Endothelial cell of umbilical vein (primary cell): ENCODE results near the gene RAP1GAP. TPM values are rescaled to one million over a fixed set of nuclear protein-coding genes. Genes with fewer than 3 reads are reported as not detected.

Experiments used
- BruUV-seq: library from RNA; stranded (reverse); fragments of 400-500 nt; replicated peaks from 2 replicates; lab custom pipeline; 2021; lab: Mats Ljungman, UMichigan
- CTCF ChIA-PET: fragments of 300-600, 350-600 bp; sonication (Branson Sonifier 250); formaldehyde crosslinking; loops from one replicate; lab custom pipeline; 2021; ENCODE audit warnings: antibody characterized with exemption, inconsistent platforms; lab: Charles Lee
- POLR2A ChIA-PET: fragments of 300-600, 350-600 bp; sonication (Branson Sonifier 250); formaldehyde crosslinking; loops from one replicate; lab custom pipeline; 2021; ENCODE audit warnings: antibody characterized with exemption, inconsistent platforms; lab: Charles Lee
- DNase-seq: peaks from one replicate; pipeline ENCODE4 v3.0.0-alpha.2; 2011; ENCODE audit warnings: low read depth, low spot score
- FAIRE-seq: peaks from 2 replicates; lab custom pipeline; 2011; peaks lifted over from hg19 to GRCh38; lab: Jason Lieb, UNC
- H2AFZ ChIP-seq: 2 replicates; pipeline ENCODE4 v1.6.0; 2012; ENCODE audit warnings: low read depth, low read length, control low read depth, inconsistent platforms
- H3K27ac ChIP-seq: 2 replicates; pipeline ENCODE4 v1.5.1; 2011; ENCODE audit warnings: low read depth, mild to moderate bottlenecking, control low read depth, low read length, moderate library complexity; ENCODE audit not compliant: insufficient read depth
- H3K27me3 ChIP-seq, 2 experiments: 2 replicates each; pipeline versions ENCODE4 v1.6.0 to v1.6.1; 2011; ENCODE audit warnings: low read length in 2 of 2, mixed read lengths in 1 of 2; ENCODE audit not compliant: control insufficient read depth in 2 of 2, insufficient read depth in 2 of 2
- H3K36me3 ChIP-seq, 2 experiments: 2 replicates in 1 of 2; 3 replicates in 1 of 2; pipeline ENCODE4 v1.5.1; 2011; ENCODE audit warnings: low read length in 2 of 2, mild to moderate bottlenecking in 1 of 2, moderate library complexity in 1 of 2; ENCODE audit not compliant: control insufficient read depth in 2 of 2, insufficient read depth in 2 of 2; ENCODE audit errors: extremely low read depth in 1 of 2
- H3K4me1 ChIP-seq: 3 replicates; pipeline ENCODE4 v1.5.1; 2011; ENCODE audit warnings: mild to moderate bottlenecking, low read length; ENCODE audit not compliant: control insufficient read depth, insufficient read depth; ENCODE audit errors: extremely low read depth
- H3K4me2 ChIP-seq: 2 replicates; pipeline ENCODE4 v1.6.1; 2011; ENCODE audit warnings: low read length, control low read depth, mixed read lengths; ENCODE audit not compliant: insufficient read depth
- H3K4me3 ChIP-seq, 3 experiments: fragments of 200-600 bp in 1 of 3; sonication (generic), shearing (Covaris generic) in 1 of 3; replicated peaks in 1 of 3; 2 replicates each; pipeline ENCODE4 v1.5.1; 2011 to 2016; ENCODE audit warnings: control low read depth in 3 of 3, low read length in 3 of 3, mild to moderate bottlenecking in 2 of 3, inconsistent platforms in 1 of 3, low read depth in 1 of 3, moderate library complexity in 1 of 3; ENCODE audit not compliant: insufficient read depth in 1 of 3
- H3K79me2 ChIP-seq: 2 replicates; pipeline ENCODE4 v1.6.0; 2012; ENCODE audit warnings: low read length, inconsistent platforms; ENCODE audit not compliant: control insufficient read depth, insufficient read depth
- H3K9ac ChIP-seq: replicated peaks from 2 replicates; pipeline ENCODE3; 2011; ENCODE audit warnings: low read length, control low read depth; ENCODE audit not compliant: insufficient read depth; ENCODE audit errors: extremely low read depth
- H3K9me1 ChIP-seq: replicated peaks from 3 replicates; pipeline ENCODE4 v1.6.0; 2011; ENCODE audit warnings: mild to moderate bottlenecking, low read length; ENCODE audit not compliant: control insufficient read depth, insufficient read depth; ENCODE audit errors: extremely low read depth
- H3K9me3 ChIP-seq: replicated peaks from 2 replicates; pipeline ENCODE4 v1.5.1; 2012; ENCODE audit warnings: low read length, inconsistent platforms; ENCODE audit not compliant: control insufficient read depth, insufficient read depth
- H4K20me1 ChIP-seq: replicated peaks from 2 replicates; pipeline ENCODE3; 2011; ENCODE audit warnings: mild to moderate bottlenecking, low read length; ENCODE audit not compliant: control insufficient read depth, insufficient read depth; ENCODE audit errors: extremely low read depth
- CTCF ChIP-seq, 2 donors: IDR thresholded peaks; 1 replicate in 1 of 2; 2 replicates in 1 of 2; pipeline ENCODE4 v1.5.1; 2011; ENCODE audit warnings: low read length in 2 of 2, mild to moderate bottlenecking in 2 of 2, moderate library complexity in 2 of 2, control low read depth in 1 of 2, inconsistent platforms in 1 of 2, low read depth in 1 of 2; ENCODE audit not compliant: insufficient read depth in 1 of 2; ENCODE audit errors: extremely low read depth in 1 of 2
- EZH2 ChIP-seq: IDR thresholded peaks from 2 replicates; pipeline ENCODE4 v1.6.1; 2012; ENCODE audit warnings: borderline replicate concordance, low read depth, mild to moderate bottlenecking, moderate library complexity, low read length, inconsistent platforms; ENCODE audit not compliant: severe bottlenecking
- FOS ChIP-seq: IDR thresholded peaks from 2 replicates; pipeline ENCODE4 v1.6.1; 2011; ENCODE audit warnings: mild to moderate bottlenecking, low read length, moderate library complexity, borderline replicate concordance; ENCODE audit not compliant: insufficient read depth
- GATA2 ChIP-seq: IDR thresholded peaks from 2 replicates; pipeline ENCODE4 v1.7.0; 2011; ENCODE audit warnings: low read depth, mild to moderate bottlenecking, moderate library complexity, mixed read lengths, low read length; ENCODE audit not compliant: insufficient read length, insufficient read depth
- JUN ChIP-seq: IDR thresholded peaks from 2 replicates; pipeline ENCODE4 v1.6.1; 2011; ENCODE audit warnings: borderline replicate concordance, low read depth; ENCODE audit not compliant: insufficient read length, insufficient read depth
- MAX ChIP-seq: IDR thresholded peaks from 2 replicates; pipeline ENCODE4 v1.6.1; 2011; ENCODE audit not compliant: insufficient read depth, insufficient read length
- MYC ChIP-seq: IDR thresholded peaks from one replicate; pipeline ENCODE4 v1.6.1; 2011; ENCODE audit warnings: mild to moderate bottlenecking, low read depth, low read length
- POLR2A ChIP-seq: IDR thresholded peaks from 2 replicates; pipeline ENCODE4 v1.6.1; 2012; ENCODE audit warnings: low read depth, mild to moderate bottlenecking, control low read depth, low read length
- POLR2AphosphoS5 ChIP-seq: IDR thresholded peaks from 2 replicates; pipeline ENCODE4 v1.6.1; 2012; ENCODE audit warnings: low read depth, mild to moderate bottlenecking, control low read depth, low read length, moderate library complexity; ENCODE audit not compliant: insufficient read depth
- dilution Hi-C: fragments of 300-500 bp; cut with MboI; formaldehyde crosslinking; loops from one replicate; pipeline ENCODE4 v1.15.0; 2019; ENCODE audit warnings: low sequenced_read_pairs; ENCODE audit not compliant: extremely low pct_ligation_motif_present
- intact Hi-C: fragments of 100-400 bp; cut with micrococcal nuclease; formaldehyde crosslinking; loops from one replicate; pipeline ENCODE4 v1.10.0; 2022
- polyA plus RNA-seq, 4 experiments: library from polyadenylated mRNA; depleted of rRNA in 3 of 4; stranded (reverse) in 3 of 4; unstranded in 1 of 4; fragments of >200 nt; gene quantifications; 2 replicates each; pipeline versions ENCODE4 v1.2.1 to v1.2.3, GENCODE V29; 2011 to 2012; ENCODE audit warnings: missing spikeins in 1 of 4
- total RNA-seq: library from RNA; stranded (reverse); gene quantifications from 2 replicates; pipeline ENCODE4 v1.2.3, GENCODE V29; 2021

The RAP1GAP gene
- total and polyA plus RNA-seq, 2 donors (not counting 3 experiments of a cell fraction or from before 2014, with no cell fraction given), result 0.07 to 0.20 TPM

GRCh38 chr1:21576798-21577187, 92.4 kb downstream of the RAP1GAP start:
- no peak overlapping the region for H2AFZ ChIP-seq
- no peaks in the 10 kb centered on the region for H3K79me2 ChIP-seq
- H3K4me2 ChIP-seq, result no peak overlapping the region
- dilution Hi-C loops (no loop called here), intact Hi-C loops (loop anchor here (10.0 kb wide), 1 partner anchor 322 kb away; no protein-coding TSS in a partner anchor)
- no peak for DNase-seq
- no peaks in the 10 kb centered on the region for H4K20me1 ChIP-seq
- H3K9me1 ChIP-seq, result no peaks in the 10 kb centered on the region
- no peak for FAIRE-seq
- POLR2A ChIA-PET, result no interaction called here
- no TSS peak for BruUV-seq
- H3K27ac ChIP-seq, result no peak overlapping the region
- H3K4me1 ChIP-seq, result peaks cover 17% of the 10 kb centered on the region
- TF ChIP-seq POLR2A (no peak), JUN (no peak), CTCF (IDR thresholded peaks at IDR 0.05; ENCODE audit: extremely low read depth in 1 of 2, insufficient read depth in 1 of 2, low read depth in 1 of 2, low read length in 2 of 2) (no peak), FOS (no peak), MAX (no peak), MYC (no peak), GATA2 (no peak), EZH2 (no peak), POLR2AphosphoS5 (no peak)
- H3K4me3 ChIP-seq, result no peak overlapping the region
- no peaks in the 10 kb centered on the region for H3K9me3 ChIP-seq
- no peaks in the 10 kb centered on the region for H3K36me3 ChIP-seq
- CTCF ChIA-PET, result no interaction called here
- peaks cover 0 to 7% of the 10 kb centered on the region in 2 experiments for H3K27me3 ChIP-seq
- H3K9ac ChIP-seq, result no peak overlapping the region
